Natural killer cell (primary cell): ENCODE data around the gene ULBP3. TPM values are rescaled to one million over a fixed set of nuclear protein-coding genes. Genes with fewer than 3 reads are reported as not detected.
"Not testable (repeated sequence)": the region's sequence is repeated elsewhere in the genome, so short reads cannot be mapped to it uniquely, and the experiment has no call there.

Experiments used
- ATAC-seq, 3 donors: fragments of 150-1000 bp in 2 of 3; fragments of 200-7000 bp in 1 of 3; cut with Tn5 transposase; 1 replicate in 1 of 3; 2 replicates in 2 of 3; pipeline ENCODE4 v1.10.0; 2021; ENCODE audit warnings: mild to moderate bottlenecking in 2 of 3, moderate library complexity in 2 of 3
- DNase-seq, 2 donors: peaks; one replicate each; pipeline versions ENCODE4 v3.0.0 to v3.0.0-alpha.2; 2013 to 2021; ENCODE audit warnings: mixed read lengths in 1 of 2
- H3K27ac ChIP-seq: one replicate; pipeline ENCODE4 v1.5.1; 2013; ENCODE audit warnings: mild to moderate bottlenecking, low read length
- H3K27me3 ChIP-seq: one replicate; pipeline ENCODE4 v1.6.1; 2013; ENCODE audit warnings: low read length; ENCODE audit not compliant: control insufficient read depth, insufficient read depth
- H3K36me3 ChIP-seq: one replicate; pipeline ENCODE4 v1.6.1; 2013; ENCODE audit warnings: low read length; ENCODE audit not compliant: control insufficient read depth, insufficient read depth
- H3K4me1 ChIP-seq: one replicate; pipeline ENCODE4 v1.6.1; 2013; ENCODE audit warnings: low read length; ENCODE audit not compliant: control insufficient read depth, insufficient read depth
- H3K4me3 ChIP-seq: one replicate; pipeline ENCODE4 v1.5.1; 2013; ENCODE audit warnings: low read length
- H3K9me3 ChIP-seq: one replicate; pipeline ENCODE4 v1.6.1; 2013; ENCODE audit warnings: low read length; ENCODE audit not compliant: control insufficient read depth, insufficient read depth
- H3K27ac Mint-ChIP-seq, 2 donors: one replicate each; pipeline ENCODE4 v1.8.0; 2022; ENCODE audit warnings: mild to moderate bottlenecking in 2 of 2, mixed read lengths in 2 of 2, moderate library complexity in 1 of 2
- H3K27me3 Mint-ChIP-seq, 2 donors: one replicate each; pipeline ENCODE4 v1.8.0; 2022; ENCODE audit warnings: low read depth in 2 of 2, mixed read lengths in 2 of 2
- H3K36me3 Mint-ChIP-seq: one replicate; pipeline ENCODE4 v1.8.0; 2022; ENCODE audit warnings: mixed read lengths
- H3K4me1 Mint-ChIP-seq, 2 donors: one replicate each; pipeline ENCODE4 v1.8.0; 2022; ENCODE audit warnings: mixed read lengths in 2 of 2
- H3K4me3 Mint-ChIP-seq: one replicate; pipeline ENCODE4 v1.8.0; 2022; ENCODE audit warnings: mild to moderate bottlenecking, moderate library complexity, mixed read lengths
- H3K9me3 Mint-ChIP-seq, 2 donors: one replicate each; pipeline ENCODE4 v1.8.0; 2022; ENCODE audit warnings: mixed read lengths in 2 of 2
- WGBS: methylation state at CpG from one replicate; pipeline ENCODE4 v1.1.7; 2013; ENCODE audit warnings: missing lambda C conversion rate; ENCODE audit not compliant: insufficient coverage; 5-methylcytosine and 5-hydroxymethylcytosine counted together
- intact Hi-C: fragments of 100-400 bp; cut with micrococcal nuclease; formaldehyde crosslinking; loops from one replicate; pipeline ENCODE4 v1.14.2; 2022
- total RNA-seq, 4 donors: library from RNA; stranded (reverse); fragments of 120-200 nt in 1 of 4; gene quantifications; one replicate each; pipeline versions ENCODE4 v1.2.3 to v1.2.4, GENCODE V29; 2013 to 2022

Gene ULBP3
- total RNA-seq, 3 donors from 2014 or later (not counting 1 experiment from before 2014, with no cell fraction given), result 0.64 to 1.5 (median 0.75) TPM

DNA sequence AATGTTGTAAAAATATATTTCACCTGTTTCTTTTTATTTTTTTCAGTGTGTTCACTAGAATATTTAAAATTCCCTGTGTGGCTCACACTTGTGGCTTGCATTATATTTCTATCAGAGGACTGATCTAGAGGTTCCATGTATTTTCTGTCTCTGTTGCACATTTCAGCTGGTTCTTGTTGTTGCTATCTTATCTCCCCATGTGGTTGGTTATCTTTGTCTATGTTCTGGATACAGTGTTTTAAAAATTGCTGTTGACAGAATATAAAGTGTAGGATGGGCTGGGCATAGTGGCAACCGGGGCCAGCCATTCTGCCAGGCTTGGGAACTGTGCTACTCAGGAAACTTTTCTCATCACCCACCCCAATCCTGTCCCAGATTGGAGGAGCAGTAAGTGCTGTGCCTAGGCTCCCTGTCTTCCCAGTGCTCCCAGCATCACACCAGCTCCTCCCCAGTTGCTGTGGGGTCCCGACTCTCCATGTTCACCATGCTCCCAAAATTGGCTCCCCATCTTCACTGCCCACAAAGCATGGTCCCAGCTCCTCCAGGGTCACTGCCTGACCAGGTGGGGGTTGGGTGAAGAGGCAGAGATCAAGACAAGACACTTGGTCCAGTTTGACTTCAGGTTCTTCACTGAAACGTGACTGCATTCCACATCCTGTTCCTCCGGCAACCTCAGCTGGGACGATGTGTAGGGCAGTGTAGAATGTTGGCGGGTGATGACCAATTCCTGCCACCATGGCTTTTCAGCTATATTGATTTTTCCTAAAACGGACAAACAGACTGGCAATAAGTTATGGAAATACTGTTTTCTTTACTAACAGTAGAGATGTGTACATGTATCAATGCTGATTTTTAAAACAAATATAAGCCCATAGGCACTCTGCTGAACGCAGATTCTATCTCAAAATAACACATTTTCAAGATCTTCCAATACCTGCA is 55.8 kb downstream of the ULBP3 start:
- H3K27ac ChIP-seq, H3K4me3 ChIP-seq, ATAC-seq, H3K36me3 ChIP-seq, H3K4me3 Mint-ChIP-seq, H3K27ac Mint-ChIP-seq, H3K36me3 Mint-ChIP-seq, DNase-seq, intact Hi-C loops, H3K9me3 ChIP-seq, H3K9me3 Mint-ChIP-seq: not testable (repeated sequence)
- Histone ChIP-seq H3K4me1 (peaks cover 11% of the 10 kb centered on the region), H3K27me3 (peaks cover 52% of the 10 kb centered on the region)
- Mint-ChIP-seq H3K4me1 (peaks cover 10 to 11% of the 10 kb centered on the region in 2 donors), H3K27me3 (peaks cover 62 to 75% of the 10 kb centered on the region in 2 donors)
- 19% methylated on average over 6 of the region's 8 CpGs for WGBS

Other genes starting within 250 kb of the ULBP3 start
- gene LRP11, start 204.8 kb downstream of the ULBP3 start, total RNA-seq, result under 1 TPM; 0.16 to 0.43 (median 0.26) TPM
- gene RAET1E, start 171.0 kb downstream of the ULBP3 start, total RNA-seq, result not detected
- under 1 TPM in 1 of 3 donors, not detected in 2; 0.43 TPM for gene RAET1G, start 146.0 kb downstream of the ULBP3 start, total RNA-seq
- 1 to 10 TPM in 2 of 3 donors, under 1 TPM in 1; 0.98 to 2.4 (median 2.4) TPM for gene ULBP2, start 127.1 kb downstream of the ULBP3 start, total RNA-seq
- under 1 TPM in 2 of 3 donors, not detected in 1; 0.18 to 0.23 TPM for gene ULBP1, start 105.2 kb downstream of the ULBP3 start, total RNA-seq
- gene RAET1L, start 43.6 kb downstream of the ULBP3 start, total RNA-seq, result not detected
- not detected for gene PPP1R14C, start 73.9 kb upstream of the ULBP3 start, total RNA-seq